Esophagus squamous epithelium (tissue), 4 donors: ENCODE measurements around the gene MRPL21.

Experiments used
- POLR2A ChIP-seq, 4 donors: fragments of 450-650 bp; IDR thresholded peaks; one replicate each; pipeline ENCODE4 v1.6.1; 2017; ENCODE audit warnings: antibody characterized with exemption in 4 of 4, mild to moderate bottlenecking in 4 of 4, moderate library complexity in 3 of 4
- TF ChIP-seq, protein P1 (sequence below), 6 experiments: fragments of 450-650 bp in 4 of 6; fragments of 200-600 bp in 2 of 6; sonication (generic) in 2 of 6; IDR thresholded peaks; one replicate each; pipeline ENCODE4 v1.5.1; 2016 to 2019; ENCODE audit warnings: antibody characterized with exemption in 6 of 6, mild to moderate bottlenecking in 4 of 6, moderate library complexity in 4 of 6

DNA sequence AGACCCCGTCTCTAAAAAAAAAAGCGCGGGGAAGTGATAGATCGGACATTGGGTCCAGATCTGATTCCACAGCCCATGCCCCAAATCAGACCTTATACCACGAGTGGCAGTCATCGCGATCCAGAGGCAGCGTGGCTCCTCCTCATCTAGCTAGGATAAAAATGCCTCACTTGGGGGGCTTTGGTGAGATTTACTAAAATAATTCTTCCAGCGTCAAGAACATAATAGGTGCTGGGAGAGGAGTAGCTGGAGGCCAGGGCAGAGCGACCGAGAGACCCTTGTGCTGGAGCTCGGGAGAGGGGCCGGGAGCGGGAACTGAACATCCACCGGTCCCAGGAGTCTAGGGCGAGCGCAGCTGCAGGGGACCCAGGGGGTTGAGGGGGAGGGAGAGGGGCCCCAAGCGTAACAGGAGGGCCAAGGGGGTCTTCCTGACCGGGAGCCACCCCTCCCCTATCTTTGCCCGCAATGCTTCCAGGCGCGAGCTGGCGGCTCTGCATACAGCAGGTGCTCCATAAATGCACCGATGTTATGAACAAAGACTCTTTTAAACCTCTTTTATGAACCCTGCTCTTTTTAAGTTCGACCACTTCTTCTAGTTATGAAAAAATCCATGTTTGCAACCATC, 61.1 kb downstream of the MRPL21 start:
- TF ChIP-seq POLR2A (IDR thresholded peaks at IDR 0.05): no peak
- TF ChIP-seq, protein P1, sequence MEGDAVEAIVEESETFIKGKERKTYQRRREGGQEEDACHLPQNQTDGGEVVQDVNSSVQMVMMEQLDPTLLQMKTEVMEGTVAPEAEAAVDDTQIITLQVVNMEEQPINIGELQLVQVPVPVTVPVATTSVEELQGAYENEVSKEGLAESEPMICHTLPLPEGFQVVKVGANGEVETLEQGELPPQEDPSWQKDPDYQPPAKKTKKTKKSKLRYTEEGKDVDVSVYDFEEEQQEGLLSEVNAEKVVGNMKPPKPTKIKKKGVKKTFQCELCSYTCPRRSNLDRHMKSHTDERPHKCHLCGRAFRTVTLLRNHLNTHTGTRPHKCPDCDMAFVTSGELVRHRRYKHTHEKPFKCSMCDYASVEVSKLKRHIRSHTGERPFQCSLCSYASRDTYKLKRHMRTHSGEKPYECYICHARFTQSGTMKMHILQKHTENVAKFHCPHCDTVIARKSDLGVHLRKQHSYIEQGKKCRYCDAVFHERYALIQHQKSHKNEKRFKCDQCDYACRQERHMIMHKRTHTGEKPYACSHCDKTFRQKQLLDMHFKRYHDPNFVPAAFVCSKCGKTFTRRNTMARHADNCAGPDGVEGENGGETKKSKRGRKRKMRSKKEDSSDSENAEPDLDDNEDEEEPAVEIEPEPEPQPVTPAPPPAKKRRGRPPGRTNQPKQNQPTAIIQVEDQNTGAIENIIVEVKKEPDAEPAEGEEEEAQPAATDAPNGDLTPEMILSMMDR (IDR thresholded peaks at IDR 0.05): no peak
